Fibroblast of the aortic adventitia (primary cell): ENCODE data around the gene ZBTB42. TPM values are rescaled to one million over a fixed set of nuclear protein-coding genes. Genes with fewer than 3 reads are reported as not detected.

ENCODE experiments used
- DNase-seq: peaks from one replicate; pipeline ENCODE4 v3.0.0-alpha.2; 2010; ENCODE audit warnings: low read depth
- H3K4me3 ChIP-seq: 2 replicates; pipeline ENCODE4 v1.5.1; 2011; ENCODE audit warnings: low read depth, mild to moderate bottlenecking, control low read depth, low read length, moderate library complexity
- total RNA-seq: library from RNA; depleted of rRNA; stranded (reverse); fragments of >200 nt; gene quantifications from 2 replicates; pipeline ENCODE4 v1.2.3, GENCODE V29; 2012; ENCODE audit warnings: low replicate concordance
- TF ChIP-seq, protein P1 (sequence below): IDR thresholded peaks from 2 replicates; pipeline ENCODE4 v1.5.1; 2011; ENCODE audit warnings: mild to moderate bottlenecking, low read length, control low read depth, inconsistent platforms; ENCODE audit not compliant: insufficient read depth

ZBTB42 gene
- total RNA-seq, 1 donor: 5.0 TPM

DNA sequence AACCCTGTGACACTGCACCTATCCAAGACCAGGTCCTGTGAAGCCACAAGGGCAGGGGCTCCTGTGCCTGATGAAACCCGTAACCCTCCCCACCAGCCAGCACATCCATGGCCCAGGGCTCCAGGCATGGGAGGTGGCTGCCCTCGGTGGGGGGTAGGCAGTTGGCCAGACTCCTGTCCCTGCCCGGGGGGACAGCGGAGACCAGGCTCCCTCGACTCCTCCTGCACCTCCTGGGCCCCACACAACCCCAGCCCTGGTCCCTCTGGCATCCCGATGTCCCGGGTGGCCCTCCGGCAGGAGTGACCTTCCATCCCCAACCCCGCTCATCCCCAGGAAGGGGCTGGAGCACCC, 16.7 kb upstream of the ZBTB42 start:
- H3K4me3 ChIP-seq: no peak overlapping the region
- TF ChIP-seq, protein P1, sequence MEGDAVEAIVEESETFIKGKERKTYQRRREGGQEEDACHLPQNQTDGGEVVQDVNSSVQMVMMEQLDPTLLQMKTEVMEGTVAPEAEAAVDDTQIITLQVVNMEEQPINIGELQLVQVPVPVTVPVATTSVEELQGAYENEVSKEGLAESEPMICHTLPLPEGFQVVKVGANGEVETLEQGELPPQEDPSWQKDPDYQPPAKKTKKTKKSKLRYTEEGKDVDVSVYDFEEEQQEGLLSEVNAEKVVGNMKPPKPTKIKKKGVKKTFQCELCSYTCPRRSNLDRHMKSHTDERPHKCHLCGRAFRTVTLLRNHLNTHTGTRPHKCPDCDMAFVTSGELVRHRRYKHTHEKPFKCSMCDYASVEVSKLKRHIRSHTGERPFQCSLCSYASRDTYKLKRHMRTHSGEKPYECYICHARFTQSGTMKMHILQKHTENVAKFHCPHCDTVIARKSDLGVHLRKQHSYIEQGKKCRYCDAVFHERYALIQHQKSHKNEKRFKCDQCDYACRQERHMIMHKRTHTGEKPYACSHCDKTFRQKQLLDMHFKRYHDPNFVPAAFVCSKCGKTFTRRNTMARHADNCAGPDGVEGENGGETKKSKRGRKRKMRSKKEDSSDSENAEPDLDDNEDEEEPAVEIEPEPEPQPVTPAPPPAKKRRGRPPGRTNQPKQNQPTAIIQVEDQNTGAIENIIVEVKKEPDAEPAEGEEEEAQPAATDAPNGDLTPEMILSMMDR: no peak
- DNase-seq: no peak

- H3K4me3 ChIP-seq: no peak overlapping the region
- no peak for DNase-seq
- TF ChIP-seq, protein P1: no peak
Observed at GRCh38 chr14:104784846-104785707, 15.8 kb upstream of the ZBTB42 start.

DNA sequence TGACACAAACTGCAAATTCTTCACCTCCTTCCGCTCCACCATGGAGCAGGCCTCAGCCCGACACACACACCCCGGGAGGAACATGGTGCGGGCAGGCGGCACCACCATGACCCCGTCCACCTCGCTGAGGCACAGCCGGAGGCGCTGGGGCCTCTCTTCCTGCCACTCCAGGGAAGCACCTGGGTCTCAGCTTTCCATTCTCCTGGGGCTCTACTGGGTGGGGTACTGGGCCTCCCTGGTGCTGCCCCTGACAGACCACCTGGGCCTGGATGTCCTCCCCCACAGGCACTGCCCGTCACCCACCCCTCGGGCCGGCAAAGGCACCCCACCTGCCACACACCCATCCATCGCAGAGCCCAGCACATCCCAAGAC, 15.2 kb upstream of the ZBTB42 start:
- no peak for DNase-seq
- TF ChIP-seq, protein P1: no peak
- H3K4me3 ChIP-seq: no peak overlapping the region

GRCh38 chr14:104786091-104786586, 14.8 kb upstream of the ZBTB42 start:
- H3K4me3 ChIP-seq: no peak overlapping the region
- TF ChIP-seq, protein P1: no peak
- DNase-seq: no peak

- DNase-seq: no peak
- TF ChIP-seq, protein P1: no peak
- no peak overlapping the region for H3K4me3 ChIP-seq
Observed at GRCh38 chr14:104786726-104787675, 13.9 kb upstream of the ZBTB42 start.

DNA sequence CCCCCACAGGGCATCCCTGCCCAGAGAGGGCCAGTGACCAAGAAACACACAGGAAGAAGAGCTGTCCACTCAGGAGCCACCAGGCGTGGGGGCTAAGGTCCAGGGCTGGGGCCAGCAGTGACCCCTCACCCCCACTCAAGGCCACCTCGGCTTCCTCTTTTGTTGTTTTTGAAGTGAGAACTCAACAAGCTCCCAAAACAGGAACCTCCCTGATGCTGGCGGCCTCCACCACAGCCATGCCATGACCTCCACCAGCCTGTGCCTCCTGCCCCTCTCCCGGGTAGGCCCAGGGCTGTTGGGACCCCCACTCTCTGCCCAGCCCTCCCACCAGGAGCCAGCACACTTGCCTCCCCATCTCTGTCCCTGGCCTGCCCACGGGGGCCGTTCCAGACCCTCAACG, 13.2 kb upstream of the ZBTB42 start:
- H3K4me3 ChIP-seq: no peak overlapping the region
- TF ChIP-seq, protein P1: no peak
- DNase-seq: no peak
